ENCODE data around the gene SH3PXD2B.

SH3PXD2B gene

GRCh38 chr5:172453206-172453985 is 929 bp downstream of the SH3PXD2B start:
- DNase-seq (ENCODE audit: low read depth) = no peak

- DNase-seq (ENCODE audit: low read depth) = no peak
Observed at GRCh38 chr5:172452398-172453205, 1.7 kb downstream of the SH3PXD2B start.

GRCh38 chr5:172451771-172452197 is 2.5 kb downstream of the SH3PXD2B start:
- no peak for DNase-seq (ENCODE audit: low read depth)

GRCh38 chr5:172450861-172451695 is 3.2 kb downstream of the SH3PXD2B start:
- DNase-seq (ENCODE audit: low read depth) = no peak

- DNase-seq (ENCODE audit: low read depth) = no peak
Observed at GRCh38 chr5:172450453-172450852, 3.9 kb downstream of the SH3PXD2B start.

GRCh38 chr5:172448999-172449398 is 5.3 kb downstream of the SH3PXD2B start:
- DNase-seq (ENCODE audit: low read depth) = no peak

GRCh38 chr5:172447646-172448365 is 6.5 kb downstream of the SH3PXD2B start:
- DNase-seq (ENCODE audit: low read depth) = no peak

- DNase-seq (ENCODE audit: low read depth) = no peak
Observed at GRCh38 chr5:172446336-172447051, 7.8 kb downstream of the SH3PXD2B start.

GRCh38 chr5:172445866-172446265 is 8.5 kb downstream of the SH3PXD2B start:
- no peak for DNase-seq (ENCODE audit: low read depth)

GRCh38 chr5:172444626-172445365 is 9.5 kb downstream of the SH3PXD2B start:
- DNase-seq (ENCODE audit: low read depth) = no peak

GRCh38 chr5:172444110-172444510 is 10.2 kb downstream of the SH3PXD2B start:
- DNase-seq (ENCODE audit: low read depth) = no peak

- DNase-seq (ENCODE audit: low read depth) = no peak
Observed at GRCh38 chr5:172443441-172444109, 10.8 kb downstream of the SH3PXD2B start.

- no peak for DNase-seq (ENCODE audit: low read depth)
Observed at GRCh38 chr5:172442592-172442991, 11.7 kb downstream of the SH3PXD2B start.

- DNase-seq (ENCODE audit: low read depth) = no peak
Observed at GRCh38 chr5:172441262-172441751, 13.0 kb downstream of the SH3PXD2B start.

GRCh38 chr5:172440486-172440885 is 13.8 kb downstream of the SH3PXD2B start:
- DNase-seq (ENCODE audit: low read depth) = no peak

GRCh38 chr5:172439785-172440477 is 14.4 kb downstream of the SH3PXD2B start:
- DNase-seq (ENCODE audit: low read depth) = no peak

- DNase-seq (ENCODE audit: low read depth) = no peak
Observed at GRCh38 chr5:172438319-172438668, 16.0 kb downstream of the SH3PXD2B start.

- no peak for DNase-seq (ENCODE audit: low read depth)
Observed at GRCh38 chr5:172437445-172438318, 16.6 kb downstream of the SH3PXD2B start.

Measured in stimulated activated CD8-positive, alpha-beta memory T cell treated with anti-CD3 and anti-CD28 coated beads, Interleukin-15, amount 100 ng/mL, for 24 hours (primary cell).